AG04449 (cell line): Measurements from ENCODE around the gene FOXL3.

Source experiments
- CTCF ChIA-PET: fragments of 350-600 bp; formaldehyde crosslinking; extraction: SDS; loops from one replicate; lab custom pipeline; 2021; ENCODE audit warnings: antibody characterized with exemption; lab: Yijun Ruan, JAX
- POLR2A ChIA-PET: fragments of 400-600, 350-600 bp; formaldehyde crosslinking; extraction: SDS; loops from one replicate; lab custom pipeline; 2020; ENCODE audit warnings: antibody characterized with exemption, inconsistent platforms; lab: Yijun Ruan, JAX
- DNase-seq: peaks from one replicate; pipeline ENCODE4 v3.0.0-alpha.2; 2010; ENCODE audit warnings: low read depth, low spot score
- H3K4me3 ChIP-seq: 2 replicates; pipeline ENCODE4 v1.5.1; 2011; ENCODE audit warnings: low read depth, mild to moderate bottlenecking, control low read depth, low read length
- TF ChIP-seq, protein P1 (sequence below): IDR thresholded peaks from one replicate; pipeline ENCODE4 v1.5.1; 2011; ENCODE audit warnings: mild to moderate bottlenecking, moderate library complexity, low read length, control low read depth, inconsistent platforms; ENCODE audit not compliant: insufficient read depth; ENCODE audit errors: missing control alignments

FOXL3 gene

GRCh38 chr7:270351-270983, 19.5 kb upstream of the FOXL3 start:
- ChIA-PET CTCF (interaction anchor here (1.4 to 1.5 kb wide), 2 partner anchors 51 to 205 kb away, joined by 3 to 5 read pairs; no protein-coding TSS in a partner anchor), POLR2A (no interaction called here)
- H3K4me3 ChIP-seq = no peak overlapping the region
- TF ChIP-seq, protein P1, sequence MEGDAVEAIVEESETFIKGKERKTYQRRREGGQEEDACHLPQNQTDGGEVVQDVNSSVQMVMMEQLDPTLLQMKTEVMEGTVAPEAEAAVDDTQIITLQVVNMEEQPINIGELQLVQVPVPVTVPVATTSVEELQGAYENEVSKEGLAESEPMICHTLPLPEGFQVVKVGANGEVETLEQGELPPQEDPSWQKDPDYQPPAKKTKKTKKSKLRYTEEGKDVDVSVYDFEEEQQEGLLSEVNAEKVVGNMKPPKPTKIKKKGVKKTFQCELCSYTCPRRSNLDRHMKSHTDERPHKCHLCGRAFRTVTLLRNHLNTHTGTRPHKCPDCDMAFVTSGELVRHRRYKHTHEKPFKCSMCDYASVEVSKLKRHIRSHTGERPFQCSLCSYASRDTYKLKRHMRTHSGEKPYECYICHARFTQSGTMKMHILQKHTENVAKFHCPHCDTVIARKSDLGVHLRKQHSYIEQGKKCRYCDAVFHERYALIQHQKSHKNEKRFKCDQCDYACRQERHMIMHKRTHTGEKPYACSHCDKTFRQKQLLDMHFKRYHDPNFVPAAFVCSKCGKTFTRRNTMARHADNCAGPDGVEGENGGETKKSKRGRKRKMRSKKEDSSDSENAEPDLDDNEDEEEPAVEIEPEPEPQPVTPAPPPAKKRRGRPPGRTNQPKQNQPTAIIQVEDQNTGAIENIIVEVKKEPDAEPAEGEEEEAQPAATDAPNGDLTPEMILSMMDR = no peak
- DNase-seq = no peak

- CTCF ChIA-PET = interaction anchor here (1.5 kb wide), 1 partner anchor 206 kb away, joined by 3 read pairs; no protein-coding TSS in a partner anchor
- peak; percentile 7 for DNase-seq
- POLR2A ChIA-PET = no interaction called here
- H3K4me3 ChIP-seq = no peak overlapping the region
- TF ChIP-seq, protein P1 = no peak
These were observed 18.5 kb upstream of the FOXL3 start for GRCh38 chr7:271266-272107.

DNA sequence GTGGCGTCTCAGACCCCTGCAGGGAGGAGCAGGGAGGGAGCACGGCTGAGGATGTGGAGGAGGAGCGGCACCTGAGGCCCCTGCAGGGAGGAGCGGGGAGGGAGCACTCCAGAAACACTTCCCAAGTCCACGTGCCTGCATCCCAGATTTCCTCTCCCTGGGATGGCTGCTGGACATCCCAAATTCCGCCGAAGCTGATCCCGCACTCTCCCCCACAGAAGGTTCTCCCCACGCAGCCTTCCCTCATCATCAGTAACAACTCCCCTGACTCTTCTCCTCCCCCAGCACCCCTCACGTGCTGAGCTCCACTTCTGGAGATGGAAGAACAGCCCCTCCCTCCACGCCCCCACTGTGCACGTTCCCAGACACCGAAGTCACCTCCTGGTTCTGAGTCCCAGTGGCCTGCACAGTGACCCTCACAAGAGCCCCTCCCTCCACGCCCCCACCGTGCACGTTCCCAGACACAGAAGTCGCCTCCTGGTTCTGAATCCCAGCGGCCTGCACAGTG, 17.8 kb upstream of the FOXL3 start:
- CTCF ChIA-PET = interaction anchor here (1.5 kb wide), 1 partner anchor 207 kb away, joined by 3 read pairs; no protein-coding TSS in a partner anchor
- DNase-seq = no peak
- H3K4me3 ChIP-seq = no peak overlapping the region
- TF ChIP-seq, protein P1 = no peak
- POLR2A ChIA-PET = no interaction called here

GRCh38 chr7:272631-273030, 17.3 kb upstream of the FOXL3 start:
- CTCF ChIA-PET = no interaction called here
- H3K4me3 ChIP-seq = no peak overlapping the region
- POLR2A ChIA-PET = no interaction called here
- DNase-seq = no peak
- TF ChIP-seq, protein P1 = no peak

- TF ChIP-seq, protein P1 = no peak
- DNase-seq = no peak
- H3K4me3 ChIP-seq = no peak overlapping the region
- ChIA-PET CTCF (no interaction called here), POLR2A (no interaction called here)
These were observed 16.6 kb upstream of the FOXL3 start for GRCh38 chr7:273327-273726.

- H3K4me3 ChIP-seq = no peak overlapping the region
- DNase-seq = no peak
- ChIA-PET CTCF (no interaction called here), POLR2A (no interaction called here)
- TF ChIP-seq, protein P1 = no peak
These were observed 15.7 kb upstream of the FOXL3 start for GRCh38 chr7:274266-274665.
